Natural killer cell (primary cell): Measurements from ENCODE around the gene PPM1D. TPM values are rescaled to one million over a fixed set of nuclear protein-coding genes. Genes with fewer than 3 reads are reported as not detected.
"Not testable (repeated sequence)": the region's sequence is repeated elsewhere in the genome, so short reads cannot be mapped to it uniquely, and the experiment has no call there.

Experiments used
- ATAC-seq, 3 donors: fragments of 150-1000 bp in 2 of 3; fragments of 200-7000 bp in 1 of 3; cut with Tn5 transposase; 1 replicate in 1 of 3; 2 replicates in 2 of 3; pipeline ENCODE4 v1.10.0; 2021; ENCODE audit warnings: mild to moderate bottlenecking in 2 of 3, moderate library complexity in 2 of 3
- DNase-seq, 2 donors: peaks; one replicate each; pipeline versions ENCODE4 v3.0.0 to v3.0.0-alpha.2; 2013 to 2021; ENCODE audit warnings: mixed read lengths in 1 of 2
- H3K27ac ChIP-seq: one replicate; pipeline ENCODE4 v1.5.1; 2013; ENCODE audit warnings: mild to moderate bottlenecking, low read length
- H3K27me3 ChIP-seq: one replicate; pipeline ENCODE4 v1.6.1; 2013; ENCODE audit warnings: low read length; ENCODE audit not compliant: control insufficient read depth, insufficient read depth
- H3K36me3 ChIP-seq: one replicate; pipeline ENCODE4 v1.6.1; 2013; ENCODE audit warnings: low read length; ENCODE audit not compliant: control insufficient read depth, insufficient read depth
- H3K4me1 ChIP-seq: one replicate; pipeline ENCODE4 v1.6.1; 2013; ENCODE audit warnings: low read length; ENCODE audit not compliant: control insufficient read depth, insufficient read depth
- H3K4me3 ChIP-seq: one replicate; pipeline ENCODE4 v1.5.1; 2013; ENCODE audit warnings: low read length
- H3K9me3 ChIP-seq: one replicate; pipeline ENCODE4 v1.6.1; 2013; ENCODE audit warnings: low read length; ENCODE audit not compliant: control insufficient read depth, insufficient read depth
- H3K27ac Mint-ChIP-seq, 2 donors: one replicate each; pipeline ENCODE4 v1.8.0; 2022; ENCODE audit warnings: mild to moderate bottlenecking in 2 of 2, mixed read lengths in 2 of 2, moderate library complexity in 1 of 2
- H3K27me3 Mint-ChIP-seq, 2 donors: one replicate each; pipeline ENCODE4 v1.8.0; 2022; ENCODE audit warnings: low read depth in 2 of 2, mixed read lengths in 2 of 2
- H3K36me3 Mint-ChIP-seq: one replicate; pipeline ENCODE4 v1.8.0; 2022; ENCODE audit warnings: mixed read lengths
- H3K4me1 Mint-ChIP-seq, 2 donors: one replicate each; pipeline ENCODE4 v1.8.0; 2022; ENCODE audit warnings: mixed read lengths in 2 of 2
- H3K4me3 Mint-ChIP-seq: one replicate; pipeline ENCODE4 v1.8.0; 2022; ENCODE audit warnings: mild to moderate bottlenecking, moderate library complexity, mixed read lengths
- H3K9me3 Mint-ChIP-seq, 2 donors: one replicate each; pipeline ENCODE4 v1.8.0; 2022; ENCODE audit warnings: mixed read lengths in 2 of 2
- WGBS: methylation state at CpG from one replicate; pipeline ENCODE4 v1.1.7; 2013; ENCODE audit warnings: missing lambda C conversion rate; ENCODE audit not compliant: insufficient coverage; 5-methylcytosine and 5-hydroxymethylcytosine counted together
- intact Hi-C: fragments of 100-400 bp; cut with micrococcal nuclease; formaldehyde crosslinking; loops from one replicate; pipeline ENCODE4 v1.14.2; 2022
- total RNA-seq, 4 donors: library from RNA; stranded (reverse); fragments of 120-200 nt in 1 of 4; gene quantifications; one replicate each; pipeline versions ENCODE4 v1.2.3 to v1.2.4, GENCODE V29; 2013 to 2022
- TF ChIP-seq, protein P1 (sequence below): fragments of 200-600 bp; IDR thresholded peaks from one replicate; pipeline ENCODE4 v1.8.0; 2022; ENCODE audit warnings: antibody characterized with exemption

The PPM1D gene
- total RNA-seq, 3 donors from 2014 or later (not counting 1 experiment from before 2014, with no cell fraction given), result 22.8 to 31.6 (median 27.9) TPM

DNA sequence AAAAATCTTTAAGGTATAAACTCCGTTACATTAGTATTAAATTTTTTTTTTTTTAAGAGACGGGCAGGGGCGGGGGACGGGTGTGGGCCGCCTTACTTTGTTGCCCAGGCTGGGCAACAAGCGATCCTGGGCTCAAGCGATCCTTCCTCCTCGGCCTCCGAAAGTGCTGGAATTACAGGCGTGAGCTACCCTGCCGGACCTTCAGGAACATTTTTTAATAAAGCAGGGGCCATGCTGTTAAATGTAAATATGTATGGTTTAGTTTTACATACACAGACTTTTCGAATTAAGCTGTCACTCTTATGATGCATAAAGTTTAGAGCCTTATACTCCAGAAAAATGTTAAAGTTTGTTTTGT is 2.4 kb downstream of the PPM1D start:
- peak overlapping the region in 1 of 2 donors; percentile 99 for H3K27ac Mint-ChIP-seq

DNA sequence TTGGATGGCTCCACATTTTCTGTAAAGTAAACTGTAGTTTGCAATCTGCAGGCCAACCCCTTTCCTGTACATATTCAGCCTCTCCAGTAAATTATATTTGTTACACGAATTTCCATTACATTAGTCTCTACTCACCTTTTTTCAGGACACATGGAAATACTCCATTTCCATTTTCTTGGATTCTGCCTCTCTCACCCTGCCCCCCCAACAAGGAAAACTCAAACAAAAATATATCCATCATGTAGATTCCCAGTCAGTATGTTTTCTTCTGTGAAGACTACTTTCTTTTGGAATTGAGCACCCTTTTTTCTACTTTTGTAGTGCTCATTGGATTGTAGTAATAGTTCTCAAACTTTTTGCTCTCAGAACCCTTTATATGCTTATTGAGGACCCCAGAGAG is 2.9 kb downstream of the PPM1D start:
- no peak overlapping the region for H3K4me3 ChIP-seq
- H3K36me3 ChIP-seq, result no peaks in the 10 kb centered on the region
- intact Hi-C loops, result loop anchor here (5.0 kb wide), 1 partner anchor 34 kb away; no protein-coding TSS in a partner anchor
- peaks cover 17% of the 10 kb centered on the region for H3K4me1 ChIP-seq
- no peak overlapping the region for H3K27ac ChIP-seq
- no peak for DNase-seq
- Mint-ChIP-seq H3K9me3 (no peaks in the 10 kb centered on the region), H3K4me3 (peak overlapping the region; percentile 95), H3K27ac (no peak overlapping the region), H3K36me3 (no peaks in the 10 kb centered on the region), H3K4me1 (peaks cover 58 to 62% of the 10 kb centered on the region in 2 donors), H3K27me3 (no peaks in the 10 kb centered on the region)
- H3K9me3 ChIP-seq, result no peaks in the 10 kb centered on the region
- 13% methylated on average over 1 of the region's 1 CpG for WGBS
- ATAC-seq, result no peak
- no peaks in the 10 kb centered on the region for H3K27me3 ChIP-seq
- TF ChIP-seq, protein P1, sequence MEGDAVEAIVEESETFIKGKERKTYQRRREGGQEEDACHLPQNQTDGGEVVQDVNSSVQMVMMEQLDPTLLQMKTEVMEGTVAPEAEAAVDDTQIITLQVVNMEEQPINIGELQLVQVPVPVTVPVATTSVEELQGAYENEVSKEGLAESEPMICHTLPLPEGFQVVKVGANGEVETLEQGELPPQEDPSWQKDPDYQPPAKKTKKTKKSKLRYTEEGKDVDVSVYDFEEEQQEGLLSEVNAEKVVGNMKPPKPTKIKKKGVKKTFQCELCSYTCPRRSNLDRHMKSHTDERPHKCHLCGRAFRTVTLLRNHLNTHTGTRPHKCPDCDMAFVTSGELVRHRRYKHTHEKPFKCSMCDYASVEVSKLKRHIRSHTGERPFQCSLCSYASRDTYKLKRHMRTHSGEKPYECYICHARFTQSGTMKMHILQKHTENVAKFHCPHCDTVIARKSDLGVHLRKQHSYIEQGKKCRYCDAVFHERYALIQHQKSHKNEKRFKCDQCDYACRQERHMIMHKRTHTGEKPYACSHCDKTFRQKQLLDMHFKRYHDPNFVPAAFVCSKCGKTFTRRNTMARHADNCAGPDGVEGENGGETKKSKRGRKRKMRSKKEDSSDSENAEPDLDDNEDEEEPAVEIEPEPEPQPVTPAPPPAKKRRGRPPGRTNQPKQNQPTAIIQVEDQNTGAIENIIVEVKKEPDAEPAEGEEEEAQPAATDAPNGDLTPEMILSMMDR, result no peak

More for the DNA sequence above, 2.4 kb downstream of the PPM1D start:
- H3K27me3 Mint-ChIP-seq, result no peaks in the 10 kb centered on the region
- WGBS, result 47% methylated on average over 11 of the region's 12 CpGs
- no peaks in the 10 kb centered on the region for H3K36me3 Mint-ChIP-seq
- intact Hi-C loops, result loop anchor here (5.0 kb wide), 1 partner anchor 35 kb away; no protein-coding TSS in a partner anchor
- no peaks in the 10 kb centered on the region for H3K36me3 ChIP-seq
- DNase-seq, result no peak
- no peaks in the 10 kb centered on the region for H3K9me3 Mint-ChIP-seq
- H3K4me3 Mint-ChIP-seq, result peak overlapping the region; percentile 95
- no peaks in the 10 kb centered on the region for H3K9me3 ChIP-seq
- H3K27me3 ChIP-seq, result no peaks in the 10 kb centered on the region
- peak overlapping the region; percentile 67 for H3K4me3 ChIP-seq
- H3K4me1 Mint-ChIP-seq, result peaks cover 53 to 59% of the 10 kb centered on the region in 2 donors
- no peak for ATAC-seq
- H3K27ac ChIP-seq, result no peak overlapping the region
- peaks cover 17% of the 10 kb centered on the region for H3K4me1 ChIP-seq
- TF ChIP-seq, protein P1, result no peak

DNA sequence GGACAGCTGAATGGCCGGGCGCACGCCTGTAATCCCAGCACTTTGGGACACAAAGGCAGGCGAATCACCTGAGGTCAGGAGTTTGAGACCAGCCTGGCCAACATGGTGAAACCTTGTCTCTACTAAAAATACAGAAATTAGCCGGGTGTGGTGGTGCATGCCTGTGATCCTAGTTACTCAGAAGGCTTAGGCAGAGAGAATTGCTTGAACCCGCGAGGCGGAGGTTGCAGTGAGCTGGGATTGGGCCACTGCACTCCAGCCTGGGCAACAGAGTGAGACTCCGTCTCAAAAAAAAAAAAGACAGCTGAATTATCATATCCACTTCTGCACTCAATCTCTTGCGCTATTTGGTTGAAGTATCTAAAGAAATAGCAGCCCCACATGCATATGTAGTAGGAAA is 3.5 kb downstream of the PPM1D start:
- WGBS, result 98% methylated on average over 9 of the region's 10 CpGs

DNA sequence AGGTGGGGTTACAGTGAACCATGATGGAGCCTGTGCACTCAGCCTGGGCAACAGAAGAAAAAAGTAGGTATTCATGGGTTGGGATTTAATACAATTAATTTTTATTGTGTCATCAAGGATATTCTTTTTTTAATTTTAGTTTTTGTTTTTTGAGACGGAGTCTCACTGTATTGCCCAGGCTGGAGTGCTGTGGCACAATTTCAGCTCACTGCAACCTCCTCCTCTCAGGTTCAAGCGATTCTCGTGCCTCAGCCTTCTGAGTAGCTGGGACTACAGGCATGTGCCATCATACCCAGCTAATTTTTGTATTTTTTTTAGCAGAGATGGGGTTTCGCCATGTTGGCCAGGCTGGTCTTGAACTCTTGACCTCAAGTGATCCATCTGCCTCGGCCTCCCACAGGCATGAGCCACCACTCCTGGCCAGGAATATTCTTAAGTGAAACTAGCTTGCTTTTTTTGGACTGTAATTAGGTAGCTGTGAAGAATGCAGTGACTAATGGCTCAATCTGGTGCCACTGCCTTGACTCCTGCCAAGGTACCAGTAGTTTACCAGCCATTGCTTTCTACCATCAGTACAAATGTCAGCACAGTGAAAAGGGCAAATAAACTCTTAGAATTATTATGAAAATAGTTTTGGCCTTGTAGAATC is 4.8 kb downstream of the PPM1D start:
- TF ChIP-seq, protein P1, result no peak
- peaks cover 46 to 50% of the 10 kb centered on the region in 2 donors for H3K4me1 Mint-ChIP-seq
- ATAC-seq, result no peak

More for the DNA sequence above, 3.5 kb downstream of the PPM1D start:
- H3K27ac Mint-ChIP-seq, H3K9me3 Mint-ChIP-seq, ATAC-seq, H3K9me3 ChIP-seq, H3K36me3 Mint-ChIP-seq, H3K27ac ChIP-seq, H3K27me3 Mint-ChIP-seq, H3K36me3 ChIP-seq, DNase-seq, H3K4me3 ChIP-seq, H3K4me3 Mint-ChIP-seq, H3K27me3 ChIP-seq: not testable (repeated sequence)
- H3K4me1 ChIP-seq, result peaks cover 17% of the 10 kb centered on the region
- H3K4me1 Mint-ChIP-seq, result peaks cover 56 to 58% of the 10 kb centered on the region in 2 donors
- intact Hi-C loops, result loop anchor here (5.0 kb wide), 1 partner anchor 34 kb away; no protein-coding TSS in a partner anchor

More for the DNA sequence above, 4.8 kb downstream of the PPM1D start:
- H3K27me3 Mint-ChIP-seq, result no peaks in the 10 kb centered on the region
- H3K36me3 Mint-ChIP-seq, result no peaks in the 10 kb centered on the region
- no peak overlapping the region for H3K4me3 Mint-ChIP-seq
- H3K27ac ChIP-seq, result no peak overlapping the region
- H3K36me3 ChIP-seq, result no peaks in the 10 kb centered on the region
- H3K27me3 ChIP-seq, result no peaks in the 10 kb centered on the region
- H3K27ac Mint-ChIP-seq, result no peak overlapping the region
- H3K9me3 Mint-ChIP-seq, result no peaks in the 10 kb centered on the region
- H3K4me1 ChIP-seq, result peaks cover 14% of the 10 kb centered on the region
- intact Hi-C loops, result loop anchor here (5.0 kb wide), 1 partner anchor 32 kb away; no protein-coding TSS in a partner anchor
- H3K4me3 ChIP-seq, result no peak overlapping the region
- H3K9me3 ChIP-seq, result no peaks in the 10 kb centered on the region
- 97% methylated on average over 5 of the region's 5 CpGs for WGBS
- no peak for DNase-seq
